ENCODE measurements around the gene FCHSD2.

The FCHSD2 gene

DNA sequence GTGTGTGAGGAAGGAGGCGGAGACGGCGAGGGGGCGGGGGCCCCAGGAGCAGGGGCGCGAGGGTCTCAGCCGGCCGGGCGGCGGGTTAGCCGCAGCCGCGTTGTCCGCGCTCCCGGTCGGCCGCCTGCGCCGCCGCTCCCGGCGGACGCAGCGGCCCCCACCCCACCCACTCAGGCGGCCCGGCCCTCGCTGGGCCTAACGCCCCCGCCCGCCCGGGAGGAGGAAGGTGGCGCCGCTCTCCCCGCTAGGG lies at the start of gene FCHSD2:
TSS of gene FCHSD2 (minus strand) at position 191 of the 250 bp plus-strand sequence. CDS start 441 bp downstream, outside the sequence.
- DNase-seq: no peak

DNA sequence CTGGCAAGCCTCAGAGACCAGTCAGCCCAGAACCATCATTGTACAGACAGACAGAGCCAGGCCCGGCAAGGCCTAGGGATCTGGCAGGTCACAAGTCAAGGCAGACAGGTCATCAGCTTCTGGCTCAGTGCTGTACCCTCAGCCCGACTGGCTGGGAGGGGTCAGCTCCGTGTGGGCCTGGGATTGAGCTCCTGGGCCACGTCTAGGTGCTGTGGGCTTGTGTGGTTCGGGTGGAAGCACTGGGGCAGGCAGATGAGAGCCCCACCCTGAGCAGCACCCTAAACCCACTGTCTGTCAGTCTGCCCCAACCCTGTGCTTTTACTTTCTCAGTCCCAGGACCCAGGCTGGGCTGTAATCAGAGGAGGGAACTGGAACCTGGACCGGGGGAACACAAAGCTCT lies 49.0 kb upstream of the FCHSD2 start:
- no peak for DNase-seq

DNA sequence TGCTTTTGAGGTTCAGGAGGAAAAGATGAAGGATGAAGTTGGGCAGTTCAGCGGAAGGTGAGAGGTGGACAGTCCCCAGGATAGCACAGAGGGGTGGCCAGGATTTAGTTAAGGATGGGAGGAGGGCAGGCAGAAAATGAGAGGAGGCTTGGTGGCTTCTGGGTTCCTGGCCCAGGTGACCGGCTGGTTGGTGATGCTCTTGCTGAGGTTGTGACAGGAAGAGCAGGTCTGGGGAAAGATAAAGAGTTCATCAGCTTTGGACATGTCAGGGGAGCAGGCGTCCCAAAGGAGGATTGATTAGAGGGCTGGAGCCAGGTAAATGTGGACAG lies 48.4 kb upstream of the FCHSD2 start:
- no peak for DNase-seq

DNA sequence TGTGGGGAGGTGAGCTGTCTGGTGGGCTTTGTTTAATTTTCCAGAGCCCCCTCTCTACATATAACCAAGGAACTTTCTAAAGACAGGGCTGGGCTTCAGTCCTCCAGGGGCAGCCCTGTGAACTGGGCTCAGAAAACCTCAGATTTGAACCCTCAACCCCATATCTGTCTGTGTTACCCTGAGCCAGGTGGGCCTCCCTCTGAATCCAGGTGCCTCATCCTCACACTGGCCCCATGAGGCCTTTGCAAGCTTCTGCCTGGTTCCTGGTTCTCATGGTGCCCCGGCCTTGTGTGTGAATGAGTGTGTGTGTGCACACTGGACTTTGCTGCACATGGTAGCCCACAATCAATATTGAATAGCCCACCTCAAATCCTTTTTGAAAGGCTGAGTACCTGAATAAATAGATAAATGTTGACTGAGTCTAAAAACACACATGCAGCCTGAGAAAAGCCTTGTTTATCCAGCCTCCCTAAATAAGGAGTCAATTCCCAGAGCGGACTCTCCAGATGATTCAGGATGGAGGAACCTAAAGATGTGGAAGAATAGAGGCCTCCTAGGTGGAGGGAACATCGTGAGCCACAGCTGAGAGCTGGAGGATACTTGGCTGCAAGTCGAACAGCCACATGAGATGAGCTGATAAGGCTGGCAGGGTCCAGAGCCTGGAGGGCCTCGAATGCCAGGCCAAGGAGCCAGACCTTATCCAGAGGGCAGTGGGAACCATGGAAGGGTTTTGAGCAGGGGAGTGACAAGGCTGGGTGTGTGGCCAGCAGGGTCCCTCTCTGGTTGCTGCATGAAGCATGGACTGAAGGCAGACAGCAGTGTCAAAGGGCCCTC lies 47.8 kb upstream of the FCHSD2 start:
- DNase-seq: no peak

DNA sequence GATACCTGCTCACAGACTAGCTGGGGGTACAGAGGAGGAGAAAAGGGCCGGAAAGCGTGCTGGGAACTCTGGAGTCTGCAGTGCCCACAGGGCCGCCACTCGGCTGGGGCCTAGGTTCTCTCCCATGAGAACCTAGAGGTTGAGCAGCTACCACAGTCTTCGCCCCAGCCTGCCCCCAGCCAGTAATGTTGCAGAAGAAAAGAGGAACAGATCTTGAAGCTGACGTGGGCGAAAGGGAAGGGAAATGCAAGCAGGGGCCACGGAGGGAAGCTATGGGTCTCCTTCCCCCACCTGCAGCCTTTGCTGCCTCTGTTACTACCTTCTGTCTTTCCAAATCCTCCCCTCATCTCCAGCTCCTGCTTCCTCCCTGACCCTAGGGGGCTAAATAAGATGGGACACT lies 47.2 kb upstream of the FCHSD2 start:
- DNase-seq: no peak

DNA sequence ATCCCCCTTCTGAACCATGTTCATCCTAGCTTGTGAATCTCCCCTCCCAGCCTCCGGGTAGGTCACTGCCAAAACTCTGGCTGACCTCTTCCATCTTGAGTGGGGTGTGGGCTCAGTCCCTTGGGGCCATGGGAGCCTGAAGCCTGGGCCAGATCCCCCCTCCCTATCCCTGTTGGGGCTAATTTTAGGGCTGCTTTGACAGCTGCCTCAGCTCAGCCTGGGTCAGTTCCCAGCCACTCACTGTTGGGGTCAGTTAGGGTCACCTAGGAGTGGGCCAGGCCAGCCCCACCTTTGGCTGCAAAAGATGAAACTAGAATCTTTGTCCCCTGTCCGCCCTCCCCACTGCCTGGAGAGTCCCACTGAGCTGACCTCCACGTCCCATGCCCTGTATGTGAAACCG lies 46.2 kb upstream of the FCHSD2 start:
- DNase-seq: no peak

DNA sequence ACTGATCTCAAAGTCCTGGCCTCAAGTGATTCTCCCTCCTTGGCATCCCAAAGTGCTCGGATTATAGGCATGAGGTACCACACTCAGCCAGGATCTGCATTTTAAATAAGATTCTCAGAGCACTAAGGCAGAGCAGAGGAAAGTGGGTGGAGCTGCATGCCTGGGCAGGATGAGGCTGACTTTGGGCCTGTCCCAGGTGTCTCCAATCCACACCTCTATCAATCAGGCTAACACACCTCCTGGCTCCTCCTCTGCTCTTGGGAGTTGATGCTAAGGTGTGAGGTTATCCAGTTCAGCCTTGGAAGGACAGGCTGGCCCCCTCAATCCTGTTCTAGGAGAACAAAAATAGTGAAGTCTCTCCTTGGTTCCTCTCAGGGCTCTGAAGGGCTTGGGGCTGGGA lies 45.7 kb upstream of the FCHSD2 start:
- no peak for DNase-seq

DNA sequence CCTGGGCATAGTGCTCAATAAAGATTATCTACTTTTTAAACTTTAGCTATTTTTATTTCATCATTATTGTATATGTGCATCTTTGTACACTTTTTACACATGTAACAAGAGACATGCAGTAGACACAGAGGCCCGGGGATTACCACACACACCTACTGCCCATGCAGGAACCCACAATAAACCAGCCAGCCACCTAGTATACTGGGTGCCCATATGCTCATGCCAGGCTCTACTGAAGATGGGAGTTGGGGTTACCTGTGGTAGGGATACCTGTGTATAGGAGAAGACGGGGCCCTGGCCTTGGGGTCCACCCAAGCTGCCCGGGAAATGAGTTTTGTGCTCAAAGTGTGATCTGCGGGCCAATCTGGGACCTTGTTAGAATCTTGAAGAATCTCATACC lies 44.8 kb upstream of the FCHSD2 start:
- no peak for DNase-seq

DNA sequence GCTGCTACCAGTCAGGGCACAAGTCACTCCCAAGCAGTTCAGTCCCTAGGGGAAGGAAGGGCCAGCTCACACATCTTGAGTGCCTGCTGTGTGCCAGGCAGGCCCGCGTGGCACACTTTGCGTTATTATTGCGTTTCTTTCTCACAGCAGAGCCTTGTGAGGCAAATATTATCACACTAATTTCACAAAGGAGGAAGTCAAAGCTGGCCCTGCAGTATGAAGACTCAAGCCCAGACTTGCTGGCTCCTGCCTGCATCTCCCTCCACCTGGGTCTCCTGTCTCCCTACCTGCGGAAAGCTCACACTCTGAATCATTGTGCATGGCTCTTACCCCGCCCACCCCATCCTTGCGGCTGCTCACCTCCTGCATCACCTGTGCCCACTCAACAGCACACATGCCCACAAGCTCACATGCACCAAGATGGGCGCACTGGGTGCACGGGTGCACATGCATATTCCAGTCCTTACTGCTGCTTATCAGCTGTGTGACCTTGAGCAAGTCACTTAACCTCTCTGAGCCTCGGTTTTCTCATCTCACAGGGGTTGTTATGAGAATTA lies 44.3 kb upstream of the FCHSD2 start:
- no peak for DNase-seq

DNA sequence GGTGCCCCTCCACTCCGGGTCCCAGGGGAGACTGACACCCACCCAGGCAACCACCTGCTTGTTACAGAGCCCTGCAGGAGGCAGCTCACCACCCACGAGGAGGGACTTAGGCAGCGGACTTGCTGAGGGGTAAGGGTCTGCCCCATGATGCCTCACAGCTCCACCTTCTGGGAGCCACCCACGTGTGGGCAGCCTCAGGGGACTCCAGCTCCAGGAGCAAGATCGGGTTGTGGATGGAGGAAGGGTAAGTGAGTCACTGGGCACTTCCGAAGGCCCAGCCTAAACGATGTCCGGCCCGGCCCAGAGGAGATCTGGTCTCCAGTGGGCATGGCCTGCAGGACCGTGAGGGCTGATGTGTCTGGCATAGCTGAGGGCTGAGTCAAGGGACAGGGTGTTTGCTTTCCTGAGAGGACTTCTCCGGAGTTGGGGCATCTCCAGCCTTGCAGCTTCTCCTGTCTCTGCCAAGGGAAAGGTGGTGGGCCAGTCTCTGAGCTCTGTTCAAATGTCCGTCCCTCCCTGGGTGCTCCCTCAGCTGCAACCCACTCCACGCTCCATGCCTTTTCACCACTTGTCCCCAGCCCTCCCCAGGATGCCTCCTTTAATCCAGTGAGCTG lies 43.7 kb upstream of the FCHSD2 start:
- no peak for DNase-seq

DNA sequence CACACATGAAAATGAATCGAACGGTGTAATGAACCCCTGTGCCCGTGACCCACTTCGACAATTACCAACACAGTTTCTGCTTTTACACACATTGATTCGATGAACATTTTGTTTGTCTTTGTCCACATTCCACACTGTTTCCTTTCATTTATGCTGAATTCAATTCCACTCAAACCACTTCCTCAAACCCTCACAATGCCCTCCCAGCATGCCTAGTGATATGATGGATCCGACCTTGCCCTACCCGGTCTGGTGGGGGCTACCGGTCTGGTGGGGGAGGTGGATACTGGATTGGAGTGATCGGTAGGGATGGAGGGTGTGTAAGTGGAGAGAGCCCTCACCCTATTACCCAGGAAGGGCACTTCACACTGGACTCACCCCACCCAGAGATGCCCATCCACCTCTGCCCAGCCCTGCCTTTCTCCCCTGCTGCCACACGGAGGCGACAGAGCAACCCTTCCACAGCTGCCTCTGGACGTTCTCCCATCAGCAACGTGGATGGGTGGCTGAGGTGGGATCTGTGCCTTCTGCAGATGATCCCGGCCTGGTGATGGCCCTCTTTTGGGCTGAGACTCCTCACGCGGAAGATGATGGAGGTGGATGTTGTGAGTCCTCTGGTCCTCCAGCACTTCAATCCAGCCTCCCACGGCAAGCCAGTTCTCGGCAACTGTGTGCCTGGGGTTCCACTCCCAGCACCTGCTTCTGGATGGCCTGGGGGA lies 43.0 kb upstream of the FCHSD2 start:
- no peak for DNase-seq

DNA sequence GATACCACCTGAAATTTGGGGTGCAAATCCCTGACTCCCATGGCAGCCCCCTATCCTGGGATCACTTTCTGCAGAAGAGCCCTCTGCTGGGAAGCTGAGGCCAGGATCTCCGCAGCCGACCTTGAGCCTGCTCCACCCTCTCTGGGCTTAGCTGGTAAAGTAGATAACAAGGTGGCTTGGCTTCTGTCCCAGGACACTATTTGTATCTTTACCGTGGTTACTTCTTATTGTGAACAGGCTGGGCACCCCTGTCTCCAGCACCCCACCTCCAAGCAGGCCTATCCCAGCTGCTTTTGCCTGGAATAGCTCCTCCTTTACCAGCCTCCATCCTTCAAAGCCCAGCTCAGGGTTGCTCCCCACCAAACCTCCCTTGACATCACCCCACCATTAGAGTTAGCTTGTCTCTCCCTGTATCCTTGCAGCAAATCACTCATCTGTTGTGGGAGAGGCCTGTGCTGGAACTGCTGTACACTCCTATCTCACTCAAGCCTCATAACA lies 40.8 kb upstream of the FCHSD2 start:
- no peak for DNase-seq

DNA sequence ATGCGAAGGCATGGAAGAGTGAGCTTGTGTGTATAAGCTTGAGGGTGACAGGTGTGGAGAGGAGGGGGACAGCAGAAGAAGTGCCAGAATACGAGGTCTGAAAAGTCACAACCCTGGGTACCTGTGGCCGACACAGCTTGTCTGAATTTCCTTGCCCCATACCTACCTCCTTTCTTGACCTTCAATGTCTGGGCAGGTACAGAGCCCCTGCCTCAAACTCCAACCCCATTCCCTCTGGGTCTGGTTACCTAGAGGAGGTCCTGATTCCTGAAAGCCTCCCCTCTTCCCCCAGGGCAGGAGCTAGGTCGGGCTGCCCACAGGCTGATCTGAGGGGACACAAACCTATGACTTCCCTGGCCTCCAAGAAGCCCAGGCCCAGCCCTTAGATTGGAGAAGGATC lies 36.6 kb upstream of the FCHSD2 start:
- DNase-seq: no peak

DNA sequence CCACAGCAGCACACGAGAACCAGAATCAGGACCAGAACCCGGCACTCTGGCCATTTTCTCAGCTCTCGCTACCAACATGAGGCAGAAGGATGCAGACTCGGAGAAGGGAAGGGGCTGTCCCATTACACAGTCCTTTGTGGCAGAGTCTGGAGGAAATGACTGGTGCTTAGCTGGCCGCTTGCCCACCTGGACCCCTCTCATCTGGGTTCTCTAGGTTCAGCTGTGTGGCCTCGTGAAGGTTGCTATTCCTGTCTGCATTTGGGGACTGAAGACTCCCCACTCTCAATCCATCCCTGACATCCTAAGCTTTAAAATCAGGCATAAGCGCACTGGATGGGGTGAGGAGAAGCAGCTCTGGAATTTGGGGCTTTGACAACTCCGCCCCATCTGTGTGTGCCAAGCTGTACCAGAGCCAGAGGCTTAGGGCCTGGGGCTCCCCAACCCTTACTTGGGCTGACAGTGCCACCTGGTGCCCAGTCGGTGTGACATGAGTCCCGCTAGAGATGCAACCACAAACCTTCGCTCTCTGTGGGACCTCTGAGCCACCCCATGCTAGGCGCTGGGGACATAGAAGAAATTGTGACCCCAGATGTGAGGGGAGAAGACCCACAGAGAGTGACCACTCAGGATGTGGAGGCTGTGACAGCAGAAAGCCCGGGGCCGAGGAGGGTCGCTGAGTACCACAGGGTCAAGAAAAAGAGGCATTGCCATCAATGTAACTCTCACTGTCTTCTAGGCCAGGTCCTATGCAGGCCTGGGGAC lies 35.8 kb upstream of the FCHSD2 start:
- DNase-seq: no peak

DNA sequence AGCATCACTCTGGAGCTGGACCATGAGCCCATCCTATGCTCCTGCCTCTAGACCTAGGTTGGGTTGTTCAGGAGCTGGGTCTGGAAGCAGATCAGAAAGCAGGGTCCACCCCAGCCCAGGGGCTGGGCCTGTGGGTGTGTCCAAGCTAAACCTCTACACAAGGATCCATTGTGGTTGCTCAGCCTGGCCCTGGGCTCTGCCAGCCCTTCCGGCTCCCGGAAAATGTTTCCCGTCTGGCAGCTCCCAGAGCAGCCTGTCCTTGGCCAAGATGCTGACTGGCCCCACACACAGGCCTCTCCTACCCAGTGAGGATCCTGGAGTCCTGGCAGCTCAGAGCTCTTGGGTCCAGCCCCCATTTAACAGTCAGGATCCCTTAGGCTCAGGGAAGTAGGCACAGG lies 35.3 kb upstream of the FCHSD2 start:
- DNase-seq: no peak

DNA sequence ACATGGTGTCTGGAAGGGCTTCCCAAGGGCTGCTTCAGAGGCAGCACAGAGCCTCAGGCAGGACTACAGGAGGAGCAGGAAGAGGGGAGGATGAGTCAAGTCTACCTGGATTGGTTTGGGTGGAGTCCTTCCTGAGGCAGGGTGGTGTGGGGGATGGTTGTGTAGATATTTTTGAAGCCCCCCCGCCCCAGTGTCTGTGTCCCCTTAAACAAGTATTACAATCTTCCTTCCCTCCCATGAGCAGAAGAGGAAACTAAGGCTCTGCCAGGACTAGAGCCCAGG lies 34.7 kb upstream of the FCHSD2 start:
- DNase-seq: no peak

DNA sequence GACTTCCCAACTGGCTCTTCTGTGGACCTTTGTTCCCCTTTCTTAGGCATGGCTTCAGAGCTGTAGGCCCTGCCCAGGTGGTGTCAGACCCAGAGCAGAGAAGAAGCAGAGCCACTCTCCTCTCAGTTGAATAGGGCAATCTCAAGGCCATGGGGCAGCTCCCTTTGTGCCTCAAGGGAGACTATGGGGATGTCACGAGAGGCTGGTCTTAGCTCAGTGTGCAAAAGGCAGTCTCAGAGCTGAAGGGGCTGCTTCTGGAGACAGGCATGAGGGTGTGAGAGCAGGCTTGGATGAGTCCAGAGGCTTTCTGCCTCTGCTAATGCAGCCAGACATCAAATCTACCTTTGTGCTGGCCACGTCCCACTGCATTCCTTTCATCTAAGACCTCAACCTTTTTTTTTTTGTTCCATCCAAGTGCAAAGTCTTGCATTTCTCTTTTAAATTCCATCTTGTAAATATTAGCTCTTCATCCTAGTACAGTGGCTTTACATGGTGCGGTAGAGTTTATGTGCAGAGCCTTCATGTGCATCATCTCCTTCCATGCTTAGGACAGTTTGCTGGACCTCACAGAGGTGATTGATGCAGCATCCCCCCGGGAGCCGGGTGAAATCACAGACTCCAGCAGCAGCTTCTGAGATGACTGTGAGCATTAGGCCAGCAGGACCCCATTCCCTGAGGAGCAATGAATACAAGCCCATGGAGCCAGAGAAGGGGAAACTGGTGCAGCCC lies 34.2 kb upstream of the FCHSD2 start:
- DNase-seq: no peak

DNA sequence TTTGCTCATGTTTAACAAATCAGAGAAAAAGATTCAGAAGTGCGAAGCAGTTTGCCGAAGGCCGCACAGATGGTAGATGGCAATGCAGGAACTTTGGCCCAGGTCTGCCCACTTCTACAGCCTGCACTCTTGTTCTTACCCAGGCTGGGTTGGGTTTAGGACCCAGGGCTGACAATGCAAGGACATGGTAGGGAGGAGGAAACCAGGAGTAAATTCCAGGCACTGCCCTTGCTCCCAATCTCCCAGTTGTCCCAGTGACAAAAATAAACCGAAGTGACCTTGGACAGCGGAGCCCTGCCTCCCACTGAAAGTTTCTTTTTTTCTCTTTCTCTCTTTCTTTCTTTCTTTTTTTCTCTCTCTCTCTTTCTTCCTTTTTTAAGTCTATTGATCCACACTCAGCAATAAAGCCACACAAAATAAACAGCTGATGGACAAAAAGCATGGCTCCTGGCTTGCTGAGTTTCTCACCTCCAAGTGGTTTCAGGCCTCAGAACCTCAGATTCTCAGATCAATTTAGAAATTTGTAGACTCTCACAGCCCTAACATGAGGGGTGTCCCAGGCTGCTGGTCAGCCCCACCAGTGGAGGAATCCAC lies 33.5 kb upstream of the FCHSD2 start:
- DNase-seq: no peak

DNA sequence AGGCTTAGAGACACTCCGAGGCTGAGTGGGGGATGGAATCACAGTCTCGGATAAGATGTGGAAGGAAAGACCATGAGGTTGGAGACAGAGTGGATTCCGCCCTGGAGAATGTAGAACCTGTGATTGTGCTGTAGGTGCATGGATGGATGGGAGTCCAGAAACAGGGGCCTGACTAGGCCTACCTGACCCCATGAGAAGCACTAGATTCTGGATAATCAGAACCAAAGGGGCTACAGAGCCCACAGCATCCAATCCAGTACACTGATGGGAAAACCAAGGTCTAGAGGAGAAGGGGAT lies 32.3 kb upstream of the FCHSD2 start:
- no peak for DNase-seq

DNA sequence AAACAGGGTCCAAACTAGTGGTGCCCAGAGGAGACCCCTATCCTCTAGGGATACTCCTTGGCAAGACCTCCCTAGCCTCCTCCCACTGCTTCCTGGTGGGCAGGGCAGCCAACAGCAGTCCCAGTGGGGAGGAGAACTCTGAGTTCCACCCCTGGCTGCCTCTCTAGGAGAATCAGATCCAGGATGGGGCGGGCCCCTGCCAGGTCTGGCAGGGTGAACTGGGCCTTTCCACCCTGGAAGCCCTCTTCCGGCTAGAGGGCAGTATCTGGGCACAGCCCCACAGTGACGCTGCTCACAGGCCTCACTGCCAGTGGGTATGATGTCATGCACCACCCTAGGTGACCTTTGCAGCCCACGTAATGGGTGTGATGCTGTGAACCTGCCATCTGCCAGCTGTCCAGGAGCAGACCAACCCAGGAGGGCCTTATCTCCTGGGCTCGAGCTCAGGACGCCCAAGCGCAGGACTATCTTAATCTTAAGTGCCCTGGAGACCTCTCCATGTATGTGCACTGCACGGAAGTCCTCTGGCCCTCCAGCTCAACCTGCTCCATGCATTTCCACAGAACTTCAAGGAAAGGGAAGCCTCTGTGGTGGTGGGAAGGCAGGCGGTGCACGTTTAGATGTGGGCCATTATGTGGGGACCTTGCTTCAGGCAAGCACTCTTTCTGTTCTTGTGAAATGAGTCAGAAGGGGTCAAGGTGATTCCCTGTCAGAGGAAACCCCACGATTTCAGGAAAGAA lies 31.8 kb upstream of the FCHSD2 start:
- DNase-seq: no peak

DNA sequence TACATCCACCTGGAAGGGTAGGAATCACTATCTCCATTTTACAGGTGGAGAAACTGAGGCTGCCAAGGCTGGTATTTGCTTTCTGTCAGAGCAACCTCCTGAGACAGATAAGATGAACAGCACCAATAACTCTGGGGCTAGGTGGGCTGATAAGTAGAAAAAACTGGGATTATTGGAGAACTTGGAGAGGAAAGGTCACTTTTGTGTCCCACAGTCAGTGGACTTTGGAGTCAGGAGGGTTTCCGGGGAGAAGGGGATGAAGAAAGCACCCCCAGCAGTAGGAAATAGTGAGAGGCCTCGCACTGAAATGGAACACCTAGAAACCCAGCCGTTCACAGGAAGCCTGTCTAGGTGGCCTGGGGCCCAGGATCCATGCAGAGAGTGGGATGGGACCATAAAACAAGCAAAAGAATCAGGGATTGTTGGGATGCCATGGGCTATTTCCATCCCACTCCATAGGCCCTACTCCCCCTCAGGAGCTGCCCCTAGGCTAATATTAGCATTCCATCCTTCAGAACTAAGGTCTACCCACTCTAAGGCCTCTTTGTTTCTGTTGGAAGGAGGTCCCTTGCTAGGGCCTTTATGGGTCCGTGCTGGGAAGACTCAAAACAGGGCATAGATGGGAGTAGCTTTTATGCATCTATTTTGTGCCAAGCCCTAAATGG lies 31.0 kb upstream of the FCHSD2 start:
- DNase-seq: no peak
